Activated CD4-positive, alpha-beta T cell treated with anti-CD3 and anti-CD28 coated beads, Interleukin-2, amount 50 U/mL, for 16 hours (primary cell): Measurements from ENCODE around the gene TPSG1.
"Not testable (repeated sequence)": the region's sequence is repeated elsewhere in the genome, so short reads cannot be mapped to it uniquely, and the experiment has no call there.

ENCODE experiments used
- DNase-seq: peaks from one replicate; pipeline ENCODE4 v3.0.0-alpha.2; 2020

Gene TPSG1

GRCh38 chr16:1213796-1214372, 11.2 kb downstream of the TPSG1 start:
- DNase-seq = no peak

GRCh38 chr16:1213231-1213630, 11.8 kb downstream of the TPSG1 start:
- no peak for DNase-seq

- DNase-seq = no peak
Observed at GRCh38 chr16:1212616-1213194, 12.4 kb downstream of the TPSG1 start.

GRCh38 chr16:1211451-1212268, 13.4 kb downstream of the TPSG1 start:
- DNase-seq = no peak

- no peak for DNase-seq
Observed at GRCh38 chr16:1210461-1210860, 14.6 kb downstream of the TPSG1 start.

GRCh38 chr16:1209081-1209480, 16.0 kb downstream of the TPSG1 start:
- no peak for DNase-seq

- no peak for DNase-seq
Observed at GRCh38 chr16:1208239-1208830, 16.7 kb downstream of the TPSG1 start.

- no peak for DNase-seq
Observed at GRCh38 chr16:1206786-1207185, 18.3 kb downstream of the TPSG1 start.

GRCh38 chr16:1206326-1206725, 18.7 kb downstream of the TPSG1 start:
- no peak for DNase-seq

- DNase-seq = no peak
Observed at GRCh38 chr16:1204933-1205332, 20.1 kb downstream of the TPSG1 start.

- no peak for DNase-seq
Observed at GRCh38 chr16:1202274-1202673, 22.8 kb downstream of the TPSG1 start.

- no peak for DNase-seq
Observed at GRCh38 chr16:1201444-1201843, 23.6 kb downstream of the TPSG1 start.

- DNase-seq = no peak
Observed at GRCh38 chr16:1200014-1200627, 24.9 kb downstream of the TPSG1 start.

- no peak for DNase-seq
Observed at GRCh38 chr16:1199347-1200013, 25.6 kb downstream of the TPSG1 start.

GRCh38 chr16:1198671-1199346, 26.3 kb downstream of the TPSG1 start:
- not testable (repeated sequence) for DNase-seq

- no peak for DNase-seq
Observed at GRCh38 chr16:1198194-1198593, 26.9 kb downstream of the TPSG1 start.

- no peak for DNase-seq
Observed at GRCh38 chr16:1197237-1197866, 27.7 kb downstream of the TPSG1 start.

- DNase-seq = no peak
Observed at GRCh38 chr16:1196494-1196893, 28.6 kb downstream of the TPSG1 start.

GRCh38 chr16:1195393-1195666, 29.7 kb downstream of the TPSG1 start:
- DNase-seq = no peak

- DNase-seq = no peak
Observed at GRCh38 chr16:1194665-1195392, 30.2 kb downstream of the TPSG1 start.
